HTERT RPE-1 (cell line): ENCODE results near the gene TRAPPC8.
"Not testable (repeated sequence)": the region's sequence is repeated elsewhere in the genome, so short reads cannot be mapped to it uniquely, and the experiment has no call there.

Experiments used
- in situ Hi-C: fragments of 300-500 bp; cut with MboI; formaldehyde crosslinking; loops from 4 replicates; pipeline ENCODE4 v1.14.3; 2020; ENCODE audit warnings: low sequenced_read_pairs

Gene TRAPPC8

GRCh38 chr18:31877900-31878299 lies 65.0 kb downstream of the TRAPPC8 start:
- in situ Hi-C loops, result no loop called here

DNA sequence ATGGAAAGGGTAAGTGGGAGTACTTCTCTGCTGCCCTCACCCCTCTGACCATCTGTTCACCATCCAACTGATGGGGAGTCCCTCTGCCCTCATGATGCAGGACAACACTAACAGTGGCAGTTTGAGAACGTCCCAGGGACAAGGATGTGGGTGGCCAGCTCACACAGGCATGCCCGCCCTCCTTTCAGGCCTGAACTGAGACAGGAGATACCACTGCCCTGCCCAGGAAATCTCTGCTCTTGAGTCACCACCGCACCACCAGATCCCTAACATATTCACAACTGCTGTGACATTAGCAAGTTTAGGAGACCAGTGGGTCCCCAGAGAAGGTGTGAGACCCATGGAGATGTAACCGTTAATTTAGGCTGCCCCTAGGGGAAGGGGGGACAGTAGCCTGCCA lies 66.2 kb downstream of the TRAPPC8 start:
- in situ Hi-C loops, result no loop called here

GRCh38 chr18:31875301-31875700 lies 67.6 kb downstream of the TRAPPC8 start:
- in situ Hi-C loops, result no loop called here

DNA sequence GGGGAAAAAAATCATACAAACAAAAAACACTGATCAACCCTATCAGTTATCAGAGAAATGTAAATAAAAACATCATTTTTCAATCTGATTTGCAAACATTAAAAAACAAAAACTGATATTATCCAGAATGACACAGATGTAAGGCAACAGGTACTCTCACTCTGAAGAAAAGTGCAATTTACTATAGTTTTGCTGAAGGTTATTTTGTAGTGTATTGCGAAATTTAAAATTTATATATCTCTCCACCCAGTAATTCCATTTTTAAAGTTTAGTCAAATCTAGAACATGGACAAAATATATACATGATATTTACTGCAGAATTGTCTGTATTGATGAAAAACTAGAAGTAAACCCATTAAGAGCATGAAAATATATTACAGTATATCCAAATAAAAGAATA lies 79.8 kb downstream of the TRAPPC8 start:
- in situ Hi-C loops, result no loop called here

GRCh38 chr18:31860488-31860887 lies 82.4 kb downstream of the TRAPPC8 start:
- in situ Hi-C loops, result no loop called here

- in situ Hi-C loops, result no loop called here
These were observed 85.3 kb downstream of the TRAPPC8 start for GRCh38 chr18:31857526-31858106.

GRCh38 chr18:31850844-31851243 lies 92.1 kb downstream of the TRAPPC8 start:
- in situ Hi-C loops, result no loop called here

DNA sequence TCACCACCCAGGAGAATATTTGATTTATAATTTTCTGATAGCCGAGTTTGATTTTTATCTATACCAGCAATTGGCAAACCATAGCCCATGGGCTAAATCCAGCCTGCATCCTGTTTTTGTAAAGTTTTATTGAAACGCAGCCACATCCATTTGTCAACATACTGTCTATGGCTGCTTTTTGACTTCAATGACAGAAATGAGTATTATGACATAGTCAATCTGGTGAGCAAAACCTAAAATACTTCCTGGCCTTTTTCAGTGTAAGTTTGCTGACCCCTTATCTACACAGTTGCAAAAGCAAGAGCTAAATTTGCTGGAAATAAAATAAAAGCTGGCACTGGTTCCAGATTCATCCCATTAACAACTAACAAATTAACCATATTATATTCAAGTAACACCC lies 102.4 kb downstream of the TRAPPC8 start:
- in situ Hi-C loops, result no loop called here

GRCh38 chr18:31837879-31838278 lies 105.0 kb downstream of the TRAPPC8 start:
- in situ Hi-C loops, result no loop called here

DNA sequence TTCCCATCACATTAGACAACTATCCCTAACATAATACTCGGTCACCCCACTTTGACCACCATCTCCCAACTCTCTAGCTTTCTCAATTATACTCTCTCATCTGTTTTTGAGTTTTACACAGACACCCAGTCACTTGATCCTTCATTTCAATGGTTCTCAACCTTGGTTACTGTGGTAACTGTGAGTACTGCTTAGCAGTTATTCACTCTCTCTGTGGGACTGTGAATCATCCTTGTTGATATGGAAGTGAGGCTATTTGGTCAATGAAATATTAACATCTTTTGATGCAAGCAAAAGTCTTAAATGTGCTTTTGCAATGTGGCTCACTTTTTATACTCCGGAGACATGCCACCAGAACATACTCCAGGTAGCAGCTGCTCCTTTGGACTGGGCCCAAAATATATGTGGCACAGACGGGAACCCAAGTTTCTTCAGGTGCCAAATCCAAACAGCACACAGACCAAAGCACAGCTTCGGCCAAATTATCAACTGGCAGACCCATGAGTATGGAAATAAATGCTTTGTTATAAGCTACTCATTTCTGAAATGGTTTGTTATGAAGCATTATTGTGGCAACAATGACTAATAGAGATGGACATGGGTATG lies 107.3 kb downstream of the TRAPPC8 start:
- in situ Hi-C loops, result no loop called here

DNA sequence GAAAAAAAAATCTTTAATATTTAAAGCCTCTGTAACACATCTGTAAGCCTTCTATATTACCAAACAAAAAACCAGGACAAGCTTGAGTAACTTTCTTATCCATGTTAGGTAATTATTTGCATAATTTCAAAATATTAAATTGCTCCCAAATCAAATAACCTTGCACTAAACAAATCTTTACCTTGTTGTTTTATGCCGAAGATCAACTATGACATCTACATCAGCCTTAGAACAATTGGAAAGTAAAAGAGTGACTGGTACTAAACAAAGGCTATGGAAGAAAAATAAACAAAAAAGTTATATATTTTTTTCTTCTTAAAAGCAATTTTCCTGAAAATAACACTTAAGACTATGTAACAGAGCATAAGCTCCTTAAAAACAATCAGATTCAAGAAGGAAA lies 111.0 kb downstream of the TRAPPC8 start:
- in situ Hi-C loops, result no loop called here

DNA sequence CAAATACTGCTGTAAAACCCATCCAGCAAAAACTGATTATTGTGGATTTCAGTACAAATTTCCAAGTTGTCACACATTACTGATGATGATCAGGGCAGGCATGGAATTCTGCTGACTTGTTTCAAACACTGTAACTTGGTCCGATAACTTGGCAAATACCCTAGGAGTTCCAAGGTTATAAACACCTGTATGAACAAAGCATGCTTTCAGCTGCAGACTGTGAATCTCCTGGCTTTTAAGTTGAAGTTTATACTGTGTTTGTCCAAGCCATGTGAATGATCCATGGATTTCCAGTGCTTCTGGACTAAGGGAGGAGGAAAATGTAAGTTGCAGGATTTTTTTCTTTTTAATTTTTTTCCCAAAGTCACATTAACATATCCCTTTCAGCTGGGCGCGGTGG lies 112.2 kb downstream of the TRAPPC8 start:
- in situ Hi-C loops, result no loop called here

GRCh38 chr18:31828613-31829012 lies 114.3 kb downstream of the TRAPPC8 start:
- in situ Hi-C loops, result no loop called here

- in situ Hi-C loops, result not testable (repeated sequence)
These were observed 116.1 kb downstream of the TRAPPC8 start for GRCh38 chr18:31826673-31827325.

DNA sequence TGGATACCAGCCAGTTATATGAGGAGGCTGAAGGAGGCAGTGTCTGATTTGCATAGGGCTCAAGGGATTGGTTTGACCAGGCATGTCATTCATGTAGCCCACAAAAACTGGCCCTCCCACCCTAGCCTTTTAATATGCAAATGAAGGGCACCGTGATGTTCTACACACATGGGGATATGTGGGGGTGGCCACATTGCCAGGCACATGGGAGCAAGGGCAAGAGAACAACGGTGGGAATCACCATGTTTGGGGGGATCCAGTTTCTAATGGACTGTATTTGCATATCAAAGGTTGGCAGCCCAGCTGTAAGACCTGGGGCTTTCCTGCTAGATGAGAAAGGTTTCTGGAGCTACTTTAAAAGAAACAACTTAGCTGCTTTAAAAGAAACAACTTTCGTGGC lies 117.2 kb downstream of the TRAPPC8 start:
- in situ Hi-C loops, result no loop called here

DNA sequence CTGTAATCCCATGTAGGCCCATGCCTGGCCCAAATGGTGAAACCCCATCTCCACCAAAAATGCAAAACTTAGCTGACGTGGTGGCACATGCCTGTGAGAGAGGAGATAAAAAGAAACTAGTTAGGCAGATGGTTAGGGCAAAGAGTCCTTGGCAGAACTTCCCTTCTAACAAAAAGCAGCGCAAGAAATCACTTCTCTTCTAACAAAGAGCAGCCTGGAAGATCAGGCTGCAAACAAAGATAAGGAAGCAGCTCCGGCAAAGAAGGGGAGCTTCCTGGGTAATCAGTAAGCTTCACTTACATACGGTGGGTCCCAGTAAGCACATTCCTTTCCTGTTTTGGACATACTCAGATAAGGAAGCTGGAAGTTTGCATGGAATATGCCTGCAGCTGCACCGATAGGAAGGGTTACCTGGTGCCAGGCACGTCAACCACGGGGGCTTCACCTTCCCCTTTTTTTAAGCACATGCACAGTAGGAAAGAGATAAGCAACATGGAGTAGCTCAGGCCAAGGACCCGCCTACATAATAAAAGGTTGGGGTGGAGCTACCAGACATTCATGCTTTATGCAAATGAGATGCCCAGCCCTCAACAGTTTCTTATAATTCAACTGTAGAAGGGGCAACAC lies 121.3 kb downstream of the TRAPPC8 start:
- in situ Hi-C loops, result no loop called here

GRCh38 chr18:31819925-31820229 lies 123.1 kb downstream of the TRAPPC8 start:
- in situ Hi-C loops, result no loop called here

- in situ Hi-C loops, result no loop called here
These were observed 123.6 kb downstream of the TRAPPC8 start for GRCh38 chr18:31819106-31819924.

- in situ Hi-C loops, result no loop called here
These were observed 128.8 kb downstream of the TRAPPC8 start for GRCh38 chr18:31814132-31814531.

DNA sequence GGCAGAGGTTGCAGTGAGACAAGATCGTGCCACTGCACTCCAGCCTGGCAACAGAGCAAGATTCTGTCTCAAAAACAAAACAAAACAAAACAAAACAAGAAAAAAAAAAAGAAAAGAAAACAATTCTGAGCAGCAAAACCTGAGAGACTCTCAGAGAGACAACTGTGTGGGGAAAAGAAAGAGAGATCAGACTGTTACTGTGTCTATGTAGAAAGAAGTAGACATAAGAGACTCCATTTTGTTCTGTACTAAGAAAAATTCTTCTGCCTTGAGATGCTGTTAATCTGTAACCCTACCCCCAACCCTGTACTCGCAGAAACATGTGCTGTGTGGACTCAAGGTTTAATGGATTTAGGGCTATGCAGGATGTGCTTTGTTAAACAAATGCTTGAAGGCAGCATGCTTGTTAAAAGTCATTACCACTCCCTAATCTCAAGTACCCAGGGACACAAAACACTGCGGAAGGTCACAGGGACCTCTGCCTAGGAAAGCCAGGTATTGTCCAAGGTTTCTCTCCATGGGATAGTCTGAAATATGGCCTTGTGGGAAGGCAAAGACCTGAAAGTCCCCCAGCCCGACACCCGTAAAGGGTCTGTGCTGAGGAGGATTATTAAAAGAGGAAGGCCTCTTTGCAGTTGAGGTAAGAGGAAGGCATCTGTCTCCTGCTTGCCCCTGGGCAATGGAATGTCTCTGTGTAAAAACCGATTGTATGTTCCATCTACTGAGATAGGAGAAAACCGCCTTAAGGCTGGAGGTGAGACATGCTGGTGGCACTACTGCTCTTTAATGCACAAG lies 132.4 kb downstream of the TRAPPC8 start:
- in situ Hi-C loops, result not testable (repeated sequence)

GRCh38 chr18:31809049-31809448 lies 133.9 kb downstream of the TRAPPC8 start:
- in situ Hi-C loops, result not testable (repeated sequence)
